HG03521 (cell line): ENCODE results near the gene AKR1C4.
"Not testable (repeated sequence)": the region's sequence is repeated elsewhere in the genome, so short reads cannot be mapped to it uniquely, and the experiment has no call there.

Experiments used
- ATAC-seq: cut with Tn5 transposase; IDR thresholded peaks from one replicate; pipeline ENCODE4 v1.9.1; 2021; ENCODE audit warnings: mild to moderate bottlenecking, moderate library complexity; ENCODE audit not compliant: unreplicated experiment

The AKR1C4 gene

DNA sequence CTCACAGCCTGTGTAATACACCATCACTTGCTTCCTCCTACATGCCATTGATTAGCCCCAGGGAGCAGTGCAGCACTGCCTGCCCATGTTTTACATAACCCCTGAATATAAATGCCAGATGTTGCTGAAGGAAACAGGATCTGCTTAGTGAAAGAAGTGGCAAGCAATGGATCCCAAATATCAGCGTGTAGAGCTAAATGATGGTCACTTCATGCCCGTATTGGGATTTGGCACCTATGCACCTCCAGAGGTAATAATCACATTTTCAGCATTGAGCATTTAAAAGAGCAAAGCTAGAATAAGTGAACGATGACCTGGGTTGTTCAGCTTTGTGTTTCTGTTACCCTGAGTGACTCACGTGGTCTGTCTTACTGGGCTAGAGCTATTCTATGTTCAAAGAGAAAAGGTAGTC, at the start of gene AKR1C4:
Gene AKR1C4, plus strand, starts transcription at position 136 of the 412 bp plus-strand sequence. Its CDS starts 31 bp downstream, at position 167.
- no peak for ATAC-seq

DNA sequence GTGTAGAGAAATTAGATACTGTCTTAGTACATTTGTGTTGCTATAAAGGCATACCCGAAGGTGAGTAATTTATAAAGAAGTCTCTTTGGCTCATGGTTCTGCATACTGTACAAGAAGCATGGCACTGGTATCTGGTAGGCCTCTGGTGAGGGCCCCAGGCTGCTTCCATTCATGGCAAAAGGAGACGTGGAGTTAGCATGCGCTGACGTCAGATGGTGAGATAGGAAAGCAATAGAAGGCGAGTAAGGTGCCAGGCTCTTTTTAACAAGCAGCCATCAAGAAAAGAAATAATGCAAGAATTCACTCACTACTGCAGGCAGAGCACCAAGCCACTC, 49.8 kb upstream of the AKR1C4 start:
- ATAC-seq, result no peak

DNA sequence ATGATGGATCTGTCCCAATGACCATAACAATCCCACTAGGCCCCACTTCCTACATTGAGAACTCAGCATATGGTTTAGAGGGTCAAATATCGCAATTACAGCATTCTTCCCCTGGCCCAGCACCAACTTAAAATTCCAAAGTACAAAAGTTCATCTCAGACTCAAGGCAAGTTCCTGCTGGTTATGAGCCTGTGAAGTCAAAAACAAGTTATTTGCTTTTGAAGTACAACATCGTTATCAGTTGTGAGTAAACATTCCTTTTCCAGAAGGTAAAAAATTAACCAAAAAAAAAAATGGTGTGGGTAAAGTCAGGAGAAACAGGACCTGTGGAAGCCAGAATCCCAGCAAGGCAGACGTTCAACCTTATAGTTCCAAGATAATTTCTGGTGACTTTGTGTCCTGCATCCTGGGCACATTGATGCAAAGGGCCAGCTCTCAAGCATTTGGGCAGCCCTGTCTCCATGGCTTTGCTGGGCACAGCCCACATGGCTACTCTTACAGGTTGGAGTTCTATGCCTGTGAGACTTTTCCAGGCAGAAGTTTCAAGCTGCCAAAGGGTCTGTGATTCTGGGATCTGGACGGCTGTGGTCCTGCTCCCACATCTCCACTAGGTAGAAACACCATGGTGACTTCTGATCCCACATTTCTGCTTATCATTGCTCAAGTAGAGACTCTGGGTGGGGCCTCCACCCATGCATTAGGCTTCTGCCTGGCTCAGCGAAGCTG, 49.2 kb upstream of the AKR1C4 start:
- no peak for ATAC-seq

DNA sequence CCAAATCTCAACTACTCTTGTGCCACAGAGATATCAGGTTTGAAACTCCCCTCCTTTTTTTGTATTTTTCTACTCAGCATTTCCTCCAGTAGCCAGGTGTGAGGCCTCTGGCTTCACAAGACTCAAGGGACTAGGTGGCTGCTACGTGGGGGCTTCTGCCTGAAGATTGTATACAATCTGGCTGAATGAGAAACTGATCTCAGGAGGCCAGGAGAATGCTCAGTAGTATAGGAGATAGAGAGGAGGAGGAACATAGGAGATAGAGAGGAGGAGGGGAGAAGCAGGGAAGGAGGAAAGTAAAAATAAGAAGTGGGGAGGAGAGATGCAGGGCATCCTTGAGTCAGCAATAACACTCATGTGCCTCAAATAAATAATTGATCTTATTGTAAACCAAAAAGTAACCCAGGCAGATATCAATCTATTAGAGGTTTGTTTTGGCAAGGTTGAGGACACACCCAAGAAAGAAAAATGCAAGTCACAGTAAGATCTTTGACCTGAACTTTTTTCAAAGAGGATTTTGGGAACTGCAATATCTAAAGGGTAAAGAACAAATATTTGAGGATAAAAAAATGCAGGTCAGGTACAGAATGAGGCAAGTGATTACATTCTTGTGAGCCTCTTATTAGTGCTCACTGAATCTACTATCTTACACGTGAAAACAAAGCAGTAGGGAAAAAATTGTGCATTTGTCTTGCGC, 48.5 kb upstream of the AKR1C4 start:
- no peak for ATAC-seq

DNA sequence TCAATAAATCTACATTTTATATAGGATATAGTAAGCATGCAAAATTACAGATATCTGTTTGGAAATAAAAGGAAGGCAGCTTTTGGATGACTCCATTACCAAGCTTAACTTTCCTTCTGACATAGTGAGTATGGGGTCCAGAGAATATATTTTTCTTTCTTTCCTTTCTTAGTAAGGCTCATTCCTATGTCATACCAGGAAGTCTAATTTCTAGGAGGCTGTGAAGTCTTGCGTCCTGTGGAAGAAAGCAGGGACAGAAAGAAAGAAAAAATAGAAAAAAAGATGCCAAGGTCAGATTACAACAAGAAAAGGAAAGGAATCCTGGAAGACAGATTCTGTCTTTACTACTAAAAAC, 48.0 kb upstream of the AKR1C4 start:
- no peak for ATAC-seq

DNA sequence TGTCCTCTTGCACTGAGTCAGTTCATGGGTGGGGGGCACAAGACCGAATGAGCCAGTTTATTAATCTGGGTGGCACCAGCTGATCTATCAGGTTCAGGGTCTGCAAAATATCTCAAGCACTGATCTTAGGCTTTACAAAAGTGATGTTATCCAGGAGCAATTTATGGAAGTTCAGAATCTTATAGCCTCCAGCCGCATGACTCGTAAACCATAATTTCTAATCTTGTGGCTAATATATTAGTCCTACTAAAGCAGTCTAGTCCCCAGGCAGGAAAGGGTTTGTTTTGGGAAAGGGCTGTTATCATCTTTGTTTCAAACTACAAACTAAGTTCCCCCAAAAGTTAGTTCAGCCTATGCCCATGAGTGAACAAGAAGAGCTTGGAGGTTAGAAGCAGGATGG, 45.6 kb upstream of the AKR1C4 start:
- ATAC-seq, result no peak

DNA sequence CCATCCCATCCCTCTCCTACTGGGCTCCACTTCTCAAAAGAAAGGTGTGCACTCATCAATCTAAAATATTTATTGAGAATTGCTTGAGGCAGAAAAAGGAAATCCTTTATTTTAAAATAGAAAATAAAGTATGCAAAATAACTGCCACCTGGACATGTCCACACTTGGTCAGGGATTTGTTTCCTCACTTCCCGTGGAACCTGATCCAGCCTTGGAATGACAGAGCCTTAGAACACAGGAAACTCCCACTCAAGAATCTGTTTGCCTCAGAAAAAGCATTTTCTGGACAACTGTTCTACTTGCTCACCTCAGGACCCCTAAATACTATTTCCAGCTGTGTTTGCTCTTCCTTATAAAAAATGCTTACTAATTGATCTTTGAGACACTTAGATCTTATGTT, 40.7 kb upstream of the AKR1C4 start:
- no peak for ATAC-seq

DNA sequence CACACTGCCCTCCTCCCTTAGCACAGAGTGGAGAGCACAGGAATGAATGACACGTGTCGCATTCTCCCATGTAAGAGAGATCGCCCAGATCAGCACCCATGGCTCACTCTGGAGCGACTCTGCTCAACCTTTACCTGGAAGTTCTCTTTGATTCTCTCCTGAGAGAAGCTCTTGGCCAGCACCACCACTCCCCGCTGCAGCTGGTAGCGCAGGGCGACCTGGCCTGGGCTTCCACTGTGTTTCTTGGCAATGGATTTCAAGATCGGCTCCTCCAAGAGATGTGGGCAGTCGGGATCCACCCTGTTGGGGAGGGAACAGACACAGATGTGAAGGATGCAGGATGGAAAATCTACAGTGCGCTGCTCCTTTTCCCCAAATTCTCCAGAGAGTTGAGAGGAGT, 39.1 kb upstream of the AKR1C4 start:
- no peak for ATAC-seq

DNA sequence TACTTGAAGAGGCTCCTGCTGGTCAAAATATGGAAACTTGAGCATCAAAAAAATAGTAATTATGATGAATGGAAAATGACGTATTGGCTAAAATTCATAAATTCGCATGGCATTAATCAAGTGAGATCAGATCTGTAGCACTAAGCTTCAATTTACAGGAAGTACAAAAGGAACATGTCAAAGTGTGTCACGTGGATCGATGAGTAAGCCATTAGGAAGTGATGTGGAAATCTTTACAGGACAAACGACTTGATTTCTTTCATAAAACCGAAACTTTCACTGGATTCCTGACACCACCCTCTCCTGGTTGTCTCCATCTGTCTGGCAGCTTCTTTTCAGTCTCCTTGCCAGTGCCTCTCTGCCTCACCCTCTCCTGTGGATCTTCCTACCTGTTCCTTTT, 37.5 kb upstream of the AKR1C4 start:
- no peak for ATAC-seq

DNA sequence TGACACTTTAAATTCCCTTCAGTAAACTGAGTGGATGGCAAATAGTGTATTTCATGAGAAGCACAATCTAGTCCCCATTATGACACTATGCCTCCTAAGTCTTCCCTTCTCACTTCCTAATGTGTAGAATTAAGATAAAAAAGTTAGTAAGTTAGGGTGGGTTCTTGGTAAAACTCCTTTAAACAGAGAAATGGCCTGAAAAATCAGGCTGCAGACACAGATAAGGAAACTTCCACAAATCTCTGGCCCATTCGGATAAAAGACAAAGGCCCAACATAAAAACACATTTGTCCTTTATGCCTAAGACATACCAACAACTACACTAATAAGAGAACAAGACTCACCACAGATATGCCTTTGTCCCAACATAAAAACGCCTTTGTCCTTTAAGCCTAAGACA, 33.1 kb upstream of the AKR1C4 start:
- ATAC-seq, result no peak

DNA sequence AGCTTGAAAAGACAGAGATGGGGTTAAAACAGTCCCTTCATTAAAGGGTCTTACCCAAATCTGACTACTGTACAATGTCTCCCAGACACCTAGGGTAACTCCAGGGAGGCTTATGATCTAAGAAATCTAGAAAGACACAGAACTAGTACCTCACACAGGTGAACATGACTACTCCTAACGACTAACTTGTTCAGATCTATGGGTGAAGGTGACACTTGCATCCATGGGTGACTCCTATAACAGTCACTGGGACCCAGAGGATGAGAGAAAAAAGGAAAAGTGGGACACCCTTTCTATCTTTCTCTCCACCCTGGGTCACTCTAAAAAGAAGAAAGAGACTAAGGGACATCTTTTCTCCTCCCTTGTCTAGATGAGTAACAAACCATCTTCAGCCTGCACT, 30.9 kb upstream of the AKR1C4 start:
- ATAC-seq, result no peak

DNA sequence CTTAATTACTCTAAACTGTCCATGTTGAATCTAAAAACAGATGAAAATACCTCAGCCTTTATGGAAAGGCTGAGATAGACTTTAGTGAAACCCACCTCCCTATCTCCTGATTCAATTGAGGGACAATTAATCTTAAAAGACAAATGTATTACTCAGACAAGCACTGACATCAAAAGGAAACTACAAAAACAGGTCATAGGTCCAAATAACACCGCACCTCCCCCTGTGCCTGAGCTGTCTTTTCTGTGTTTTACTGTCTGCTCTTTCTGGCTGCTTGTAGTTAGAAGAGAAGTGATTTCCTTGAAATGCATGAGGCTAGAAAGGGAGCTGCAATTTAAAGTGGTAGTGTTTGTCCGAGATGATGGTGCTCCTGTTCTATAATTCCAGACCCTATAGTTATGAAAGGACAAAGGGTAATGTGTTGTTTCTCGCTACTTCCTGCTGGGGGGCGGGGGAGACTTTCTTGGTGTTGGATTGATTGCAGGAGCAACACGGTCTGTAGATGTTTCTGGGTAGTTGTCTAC, 27.7 kb upstream of the AKR1C4 start:
- no peak for ATAC-seq

DNA sequence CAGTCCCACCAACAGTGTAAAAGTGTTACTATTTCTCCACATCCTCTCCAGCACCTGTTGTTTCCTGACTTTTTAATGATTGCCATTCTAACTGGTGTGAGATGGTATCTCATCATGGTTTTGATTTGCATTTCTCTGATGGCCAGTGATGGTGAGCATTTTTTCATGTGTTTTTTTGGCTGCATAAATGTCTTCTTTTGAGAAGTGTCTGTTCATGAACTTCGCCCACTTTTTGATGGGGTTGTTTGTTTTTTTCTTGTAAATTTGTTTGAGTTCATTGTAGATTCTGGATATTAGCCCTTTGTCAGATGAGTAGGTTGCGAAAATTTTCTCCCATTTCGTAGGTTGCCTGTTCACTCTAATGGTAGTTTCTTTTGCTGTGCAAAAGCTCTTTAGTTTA, 21.1 kb upstream of the AKR1C4 start:
- not testable (repeated sequence) for ATAC-seq

DNA sequence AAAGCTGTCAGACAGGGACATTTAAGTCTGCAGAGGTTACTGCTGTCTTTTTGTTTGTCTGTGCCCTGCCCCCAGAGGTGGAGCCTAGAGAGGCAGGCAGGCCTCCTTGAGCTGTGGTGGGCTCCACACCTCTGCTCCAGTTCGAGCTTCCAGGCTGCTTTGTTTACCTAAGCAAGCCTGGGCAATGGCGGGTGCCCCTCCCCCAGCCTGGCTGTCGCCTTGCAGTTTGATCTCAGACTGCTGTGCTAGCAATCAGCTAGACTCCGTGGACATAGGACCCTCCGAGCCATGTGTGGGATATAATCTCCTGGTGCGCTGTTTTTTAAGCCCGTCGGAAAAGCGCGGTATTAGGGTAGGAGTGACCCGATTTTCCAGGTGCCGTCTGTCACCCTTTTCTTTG, 16.1 kb upstream of the AKR1C4 start:
- not testable (repeated sequence) for ATAC-seq

DNA sequence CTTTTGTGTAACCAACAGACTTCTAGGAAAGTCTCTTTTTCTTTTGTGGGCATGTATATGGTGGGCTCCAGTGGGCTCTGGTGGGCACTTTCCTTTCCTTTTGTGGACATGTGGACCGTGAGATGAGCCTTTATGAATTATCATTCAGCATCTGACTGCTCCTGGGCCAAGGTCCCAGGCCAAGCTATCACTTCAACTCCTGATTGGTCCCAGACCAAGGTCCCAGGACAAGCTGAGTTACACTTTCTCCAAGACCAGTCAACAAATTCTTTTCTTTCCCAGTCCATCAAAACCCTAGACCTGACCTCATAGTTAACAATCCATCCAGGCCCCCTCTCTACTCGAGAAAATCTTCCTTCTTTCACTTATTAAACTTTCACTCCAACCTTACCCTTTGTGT, 12.7 kb upstream of the AKR1C4 start:
- no peak for ATAC-seq

DNA sequence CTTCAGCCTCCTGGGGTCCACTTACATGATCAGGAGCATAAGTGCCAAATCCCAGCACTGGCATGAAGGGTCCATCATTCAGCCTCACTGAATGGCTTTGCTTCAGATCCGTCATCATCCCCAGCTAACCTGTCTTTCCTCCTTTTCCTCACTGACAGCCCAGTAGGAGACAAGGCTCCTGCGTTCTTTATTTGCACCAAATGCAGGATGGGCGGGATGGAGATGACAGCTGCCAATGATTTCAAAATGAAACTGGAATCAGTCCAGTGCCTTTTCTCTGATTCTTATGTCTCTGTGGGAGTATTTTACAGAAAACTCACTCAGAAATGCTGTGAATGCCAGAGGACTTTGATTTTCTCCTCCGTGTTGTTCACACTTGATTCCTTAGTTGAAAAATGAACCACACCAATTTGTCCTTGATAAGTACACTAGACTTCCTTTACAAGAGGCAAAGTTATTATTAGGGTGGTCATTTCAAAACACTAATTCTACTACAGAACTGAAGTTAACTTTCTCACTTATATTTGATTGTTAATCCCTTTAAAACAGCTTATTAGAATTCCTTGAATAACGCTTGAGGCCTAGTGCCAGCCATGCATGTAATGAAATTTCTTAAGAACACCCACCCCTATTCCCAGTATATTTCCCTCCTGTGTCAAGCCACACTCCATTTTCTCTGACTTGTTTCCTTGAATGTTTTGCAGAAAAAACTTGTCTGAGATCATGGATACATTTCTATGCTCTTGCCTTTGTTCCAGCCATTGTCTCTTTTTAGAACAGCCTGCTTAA, 11.5 kb upstream of the AKR1C4 start, which contains the start of gene AKR1C8:
Gene AKR1C8, minus strand, starts transcription at position 164 of the 789 bp plus-strand sequence. Its CDS starts 46 bp downstream, at position 118.
- ATAC-seq, result no peak

DNA sequence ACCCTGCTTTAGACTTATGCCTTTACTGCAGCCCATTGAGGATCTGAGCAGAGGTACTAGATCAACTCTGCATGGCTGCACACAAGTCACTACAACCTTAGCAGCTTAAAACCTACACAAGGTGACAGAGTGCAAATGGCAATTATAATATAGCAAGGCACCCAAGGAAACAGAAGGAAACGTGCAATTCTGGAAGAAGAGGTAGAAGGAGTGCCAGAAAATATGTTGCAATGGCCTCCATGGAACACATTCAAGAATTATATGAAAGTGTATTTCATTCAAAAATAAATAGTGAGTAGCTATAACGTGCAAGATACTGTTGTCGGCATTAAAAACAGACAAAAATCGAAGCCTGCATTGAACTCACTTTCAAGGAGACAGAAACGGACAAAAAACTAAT, 8.8 kb upstream of the AKR1C4 start:
- ATAC-seq, result no peak

DNA sequence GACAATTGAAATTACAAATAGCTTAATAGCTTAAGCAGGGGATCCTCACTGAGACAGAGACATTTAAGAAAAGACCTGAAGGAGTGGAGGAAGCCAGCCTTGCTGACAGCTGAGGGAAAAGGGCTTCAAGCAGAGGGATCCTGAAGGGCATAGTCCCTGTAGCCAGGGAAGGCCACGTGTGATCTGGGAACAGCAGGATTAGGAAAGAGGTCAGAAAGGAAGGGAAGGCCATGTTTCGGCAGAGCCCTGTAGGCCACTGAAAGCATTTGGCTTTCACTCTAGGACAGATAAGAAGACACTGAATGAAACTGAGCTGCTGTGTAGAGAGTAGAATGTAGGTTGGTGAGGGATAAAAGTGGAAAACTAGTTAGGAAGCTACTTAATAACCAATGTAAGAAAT, 8.3 kb upstream of the AKR1C4 start:
- ATAC-seq, result no peak

DNA sequence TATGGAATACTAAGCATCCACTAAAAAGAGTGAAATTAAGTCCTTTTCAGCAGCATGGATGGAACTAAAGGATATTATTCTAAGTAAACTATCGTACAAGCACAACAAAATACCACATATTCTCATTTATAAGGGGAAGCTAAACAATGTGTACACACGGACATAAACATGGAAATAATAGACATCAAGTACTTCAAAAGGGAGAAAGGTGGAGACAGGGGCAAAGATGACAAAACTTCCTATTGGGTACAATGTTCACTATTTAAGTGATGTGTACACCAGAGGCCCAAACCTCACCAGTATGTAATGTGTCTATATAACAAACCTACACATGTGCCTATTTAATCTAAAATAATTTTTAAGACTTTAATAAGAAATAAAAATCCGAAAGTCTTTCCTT, 2.2 kb upstream of the AKR1C4 start:
- ATAC-seq, result no peak

DNA sequence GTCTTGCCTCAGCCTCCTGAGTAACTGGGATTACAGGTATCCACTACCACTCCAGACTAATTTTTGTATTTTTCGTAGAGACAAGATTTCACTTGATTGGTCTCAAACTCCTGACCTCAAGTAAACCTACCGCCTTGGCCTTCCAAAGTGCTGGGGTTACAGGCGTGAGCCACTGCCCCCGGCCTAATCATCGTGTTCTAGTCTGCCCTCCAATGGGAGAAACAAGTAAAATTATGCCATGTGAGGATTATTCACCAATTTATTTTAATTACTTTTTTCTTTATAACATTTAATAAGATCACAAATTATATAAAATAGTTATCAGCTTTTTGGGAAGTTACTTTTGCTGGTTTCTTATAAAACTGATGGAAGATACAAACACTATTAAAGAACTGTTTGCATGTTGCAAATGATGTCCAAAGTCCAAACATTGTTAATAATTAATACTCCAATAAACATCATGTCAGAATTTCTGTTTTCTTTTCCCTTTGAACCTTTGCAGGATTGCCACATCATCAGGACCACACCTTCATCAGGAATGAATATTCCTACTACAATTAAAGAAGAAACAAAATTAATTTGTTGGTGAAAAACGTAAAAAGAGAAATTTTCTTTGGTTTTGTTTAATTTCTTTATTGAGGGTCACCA, 786 bp upstream of the AKR1C4 start:
- ATAC-seq, result no peak

DNA sequence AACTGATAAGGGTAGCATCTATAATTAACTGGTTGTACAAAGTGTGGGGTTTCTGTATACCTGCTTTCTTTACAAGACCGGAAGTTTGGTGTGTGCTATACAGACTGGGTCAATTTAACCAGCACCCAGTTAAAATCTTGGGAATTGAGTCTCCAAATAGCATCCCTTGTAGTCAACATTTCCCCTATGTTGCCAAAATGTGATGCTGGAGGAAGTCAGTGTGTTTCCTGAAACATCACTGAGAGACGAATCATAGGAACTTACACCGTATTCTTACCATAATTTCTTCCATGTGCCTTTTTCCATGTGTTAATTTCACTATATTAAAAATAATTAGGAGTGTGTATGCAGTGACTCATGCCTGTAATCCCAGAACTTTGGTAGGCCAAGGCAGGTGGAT, 1.7 kb downstream of the AKR1C4 start:
- ATAC-seq, result no peak
